Esophagus muscularis mucosa (tissue), 4 donors: ENCODE results near the gene GLT1D1. TPM values are rescaled to one million over a fixed set of nuclear protein-coding genes. Genes with fewer than 3 reads are reported as not detected.
A peak's percentile ranks its signal among the peaks of the same experiment; 100 is the strongest.

ENCODE experiments used
- DNase-seq: peaks from one replicate; pipeline ENCODE4 v3.0.0-alpha.2; 2017; ENCODE audit errors: extremely low spot score
- H3K27ac ChIP-seq, 4 donors: fragments of 200-600 bp; sonication (generic); replicated peaks in 1 of 4; 1 replicate in 3 of 4; 2 replicates in 1 of 4; pipeline ENCODE4 v1.5.1; 2016 to 2019; ENCODE audit warnings: mild to moderate bottlenecking in 1 of 4
- H3K27me3 ChIP-seq, 4 donors: fragments of 200-600 bp; sonication (generic); one replicate each; pipeline versions ENCODE4 v1.5.1 to v1.6.0; 2016 to 2019
- H3K36me3 ChIP-seq, 4 donors: fragments of 200-600 bp; sonication (generic); one replicate each; pipeline ENCODE4 v1.5.1; 2016 to 2019
- H3K4me1 ChIP-seq, 4 donors: fragments of 200-600 bp; sonication (generic); one replicate each; pipeline ENCODE4 v1.5.1; 2016 to 2019
- H3K4me3 ChIP-seq, 4 donors: fragments of 200-600 bp; sonication (generic); 1 replicate in 2 of 4; 2 replicates in 2 of 4; pipeline ENCODE4 v1.5.1; 2016 to 2019; ENCODE audit warnings: mild to moderate bottlenecking in 4 of 4, moderate library complexity in 1 of 4
- H3K9me3 ChIP-seq, 4 donors: fragments of 200-600 bp; sonication (generic); 1 replicate in 3 of 4; 2 replicates in 1 of 4; pipeline ENCODE4 v1.5.1; 2016 to 2019
- EP300 ChIP-seq: sonication (generic); formaldehyde crosslinking; IDR thresholded peaks from one replicate; pipeline ENCODE4 v1.6.1; 2017; ENCODE audit warnings: antibody characterized with exemption
- POLR2A ChIP-seq: fragments of 450-650 bp; IDR thresholded peaks from one replicate; pipeline ENCODE4 v1.6.1; 2017; ENCODE audit warnings: antibody characterized with exemption, moderate library complexity, mild to moderate bottlenecking, low read depth
- POLR2AphosphoS5 ChIP-seq, 2 donors: sonication (generic); formaldehyde crosslinking; IDR thresholded peaks; one replicate each; pipeline ENCODE4 v1.6.1; 2017; ENCODE audit warnings: antibody characterized with exemption in 2 of 2
- WGBS: methylation state at CpG from one replicate; pipeline ENCODE4 v1.1.5; 2018; 5-methylcytosine and 5-hydroxymethylcytosine counted together
- intact Hi-C: fragments of 100-400 bp; cut with DNase I; formaldehyde crosslinking; loops from one replicate; pipeline ENCODE4 v1.15.1; 2023
- total RNA-seq, 4 donors: library from RNA; depleted of rRNA; stranded (reverse); fragments of >200 nt; gene quantifications; one replicate each; pipeline versions ENCODE4 v1.1.0 to v1.2.1, GENCODE V29; 2016
- TF ChIP-seq, protein P1 (sequence below), 3 experiments: fragments of 200-600 bp in 2 of 3; fragments of 450-650 bp in 1 of 3; sonication (generic) in 2 of 3; IDR thresholded peaks; one replicate each; pipeline ENCODE4 v1.5.1; 2017 to 2019; ENCODE audit warnings: antibody characterized with exemption in 3 of 3, mild to moderate bottlenecking in 2 of 3, moderate library complexity in 1 of 3

The GLT1D1 gene
- total RNA-seq, 4 donors from 2014 or later = under 0.01 to 1.5 (median 0.32) TPM

GRCh38 chr12:128914908-128915563 lies 61.8 kb downstream of the GLT1D1 start:
- TF ChIP-seq EP300 (no peak), POLR2A (no peak), POLR2AphosphoS5 (IDR thresholded peaks at IDR 0.05) (no peak)
- TF ChIP-seq, protein P1, sequence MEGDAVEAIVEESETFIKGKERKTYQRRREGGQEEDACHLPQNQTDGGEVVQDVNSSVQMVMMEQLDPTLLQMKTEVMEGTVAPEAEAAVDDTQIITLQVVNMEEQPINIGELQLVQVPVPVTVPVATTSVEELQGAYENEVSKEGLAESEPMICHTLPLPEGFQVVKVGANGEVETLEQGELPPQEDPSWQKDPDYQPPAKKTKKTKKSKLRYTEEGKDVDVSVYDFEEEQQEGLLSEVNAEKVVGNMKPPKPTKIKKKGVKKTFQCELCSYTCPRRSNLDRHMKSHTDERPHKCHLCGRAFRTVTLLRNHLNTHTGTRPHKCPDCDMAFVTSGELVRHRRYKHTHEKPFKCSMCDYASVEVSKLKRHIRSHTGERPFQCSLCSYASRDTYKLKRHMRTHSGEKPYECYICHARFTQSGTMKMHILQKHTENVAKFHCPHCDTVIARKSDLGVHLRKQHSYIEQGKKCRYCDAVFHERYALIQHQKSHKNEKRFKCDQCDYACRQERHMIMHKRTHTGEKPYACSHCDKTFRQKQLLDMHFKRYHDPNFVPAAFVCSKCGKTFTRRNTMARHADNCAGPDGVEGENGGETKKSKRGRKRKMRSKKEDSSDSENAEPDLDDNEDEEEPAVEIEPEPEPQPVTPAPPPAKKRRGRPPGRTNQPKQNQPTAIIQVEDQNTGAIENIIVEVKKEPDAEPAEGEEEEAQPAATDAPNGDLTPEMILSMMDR (IDR thresholded peaks at IDR 0.05) = no peak
- WGBS = 84% methylated on average over 11 of the region's 11 CpGs
- H3K4me1 ChIP-seq = no peaks in the 10 kb centered on the region
- intact Hi-C loops = no loop called here
- H3K4me3 ChIP-seq = no peak overlapping the region
- no peaks in the 10 kb centered on the region for H3K36me3 ChIP-seq
- no peak for DNase-seq
- H3K27ac ChIP-seq = no peak overlapping the region
- H3K27me3 ChIP-seq = peaks cover 0 to 7% (median 0%) of the 10 kb centered on the region in 4 donors
- no peaks in the 10 kb centered on the region for H3K9me3 ChIP-seq

- Histone ChIP-seq H3K36me3 (no peaks in the 10 kb centered on the region), H3K9me3 (no peaks in the 10 kb centered on the region), H3K4me1 (no peaks in the 10 kb centered on the region), H3K27me3 (peaks cover 0 to 7% (median 0%) of the 10 kb centered on the region in 4 donors), H3K27ac (no peak overlapping the region), H3K4me3 (no peak overlapping the region)
- TF ChIP-seq POLR2AphosphoS5 (IDR thresholded peaks at IDR 0.05) = no peak
- TF ChIP-seq, protein P1 (IDR thresholded peaks at IDR 0.05) = no peak
- no peak for TF ChIP-seq EP300
- no peak for TF ChIP-seq POLR2A
- intact Hi-C loops = no loop called here
- no peak for DNase-seq
- 81% methylated on average over 4 of the region's 4 CpGs for WGBS
Measured at GRCh38 chr12:128916425-128916824, 63.1 kb downstream of the GLT1D1 start.

- Histone ChIP-seq H3K36me3 (no peaks in the 10 kb centered on the region), H3K9me3 (no peaks in the 10 kb centered on the region), H3K27me3 (peaks cover 0 to 7% (median 0%) of the 10 kb centered on the region in 4 donors), H3K4me3 (no peak overlapping the region), H3K4me1 (no peaks in the 10 kb centered on the region), H3K27ac (no peak overlapping the region)
- TF ChIP-seq POLR2A (no peak), POLR2AphosphoS5 (IDR thresholded peaks at IDR 0.05) (no peak), EP300 (no peak)
- TF ChIP-seq, protein P1 (IDR thresholded peaks at IDR 0.05) = no peak
- intact Hi-C loops = no loop called here
- WGBS = 57% methylated on average over 13 of the region's 13 CpGs
- DNase-seq = no peak
Measured at GRCh38 chr12:128918481-128919260, 65.4 kb downstream of the GLT1D1 start.

GRCh38 chr12:128920468-128920867 lies 67.2 kb downstream of the GLT1D1 start:
- DNase-seq = no peak
- Histone ChIP-seq H3K4me3 (no peak overlapping the region), H3K27ac (no peak overlapping the region)

GRCh38 chr12:128928361-128928760 lies 75.1 kb downstream of the GLT1D1 start:
- WGBS = 83% methylated on average over 12 of the region's 12 CpGs
- no peaks in the 10 kb centered on the region for H3K4me1 ChIP-seq
- H3K27ac ChIP-seq = no peak overlapping the region
- intact Hi-C loops = no loop called here
- DNase-seq = no peak
- H3K27me3 ChIP-seq = no peaks in the 10 kb centered on the region
- H3K36me3 ChIP-seq = no peaks in the 10 kb centered on the region
- no peaks in the 10 kb centered on the region for H3K9me3 ChIP-seq
- H3K4me3 ChIP-seq = no peak overlapping the region
- TF ChIP-seq EP300 = no peak
- no peak for TF ChIP-seq POLR2AphosphoS5 (IDR thresholded peaks at IDR 0.05)
- TF ChIP-seq POLR2A = no peak
- TF ChIP-seq, protein P1 (IDR thresholded peaks at IDR 0.05) = no peak

More at GRCh38 chr12:128920468-128920867, 67.2 kb downstream of the GLT1D1 start:
- H3K36me3 ChIP-seq = no peaks in the 10 kb centered on the region
- no peaks in the 10 kb centered on the region for H3K4me1 ChIP-seq
- intact Hi-C loops = no loop called here
- no peaks in the 10 kb centered on the region for H3K9me3 ChIP-seq
- peaks cover 0 to 7% (median 0%) of the 10 kb centered on the region in 4 donors for H3K27me3 ChIP-seq
- no peak for TF ChIP-seq POLR2A
- peak in 1 of 2 donors; percentile 20 for TF ChIP-seq POLR2AphosphoS5 (IDR thresholded peaks at IDR 0.05)
- WGBS = 53% methylated on average over 8 of the region's 8 CpGs
